ENCODE data around the gene SMARCB1. TPM values are rescaled to one million over a fixed set of nuclear protein-coding genes. Genes with fewer than 3 reads are reported as not detected.
A peak's percentile ranks its signal among the peaks of the same experiment; 100 is the strongest.

Gene SMARCB1
- total and polyA plus RNA-seq, 10 donors = 64.2 to 166 (median 85.8) TPM

GRCh38 chr22:23754980-23755636 is 31.7 kb upstream of the SMARCB1 start:
- Histone ChIP-seq H3K9me3 (no peaks in the 10 kb centered on the region), H3K4me1 (peaks cover 4 to 65% (median 30%) of the 10 kb centered on the region in 6 donors), H3K36me3 (no peaks in the 10 kb centered on the region), H3K27me3 (replicated peaks in 1 of 7) (no peaks in the 10 kb centered on the region), H3K4me3 (no peak overlapping the region), H3K27ac (peak overlapping the region in 1 of 8 donors; percentile 94)
- 61 to 78% (median 68%) methylated on average over 6 of the region's 6 CpGs for WGBS, 5 donors
- intact Hi-C loops (cut with DNase I; ENCODE audit: low total_unique reads) = no loop called here
- TF ChIP-seq POLR2A (IDR thresholded peaks at IDR 0.05) (no peak), POLR2AphosphoS5 (IDR thresholded peaks at IDR 0.05) (no peak), CTCF (IDR thresholded peaks at IDR 0.05 in 8 of 11, conservative IDR thresholded peaks at IDR 0.05 in 3 of 11) (no peak)
- no peak for DNase-seq

- Histone ChIP-seq H3K9me3 (no peaks in the 10 kb centered on the region), H3K36me3 (no peaks in the 10 kb centered on the region), H3K4me3 (no peak overlapping the region), H3K4me1 (peaks cover 0 to 59% (median 24%) of the 10 kb centered on the region in 6 donors), H3K27me3 (replicated peaks in 1 of 7) (no peaks in the 10 kb centered on the region), H3K27ac (no peak overlapping the region)
- intact Hi-C loops (cut with DNase I; ENCODE audit: low total_unique reads) = no loop called here
- TF ChIP-seq CTCF (IDR thresholded peaks at IDR 0.05 in 8 of 11, conservative IDR thresholded peaks at IDR 0.05 in 3 of 11) (no peak), POLR2AphosphoS5 (IDR thresholded peaks at IDR 0.05) (no peak), POLR2A (IDR thresholded peaks at IDR 0.05) (no peak)
- WGBS, 5 donors = 63 to 89% (median 73%) methylated on average over 5 to 8 of the region's 8 CpGs
- DNase-seq = no peak
Measured at GRCh38 chr22:23755711-23756110, 31.1 kb upstream of the SMARCB1 start.

GRCh38 chr22:23756891-23757290 is 29.9 kb upstream of the SMARCB1 start:
- Histone ChIP-seq H3K36me3 (no peaks in the 10 kb centered on the region), H3K27ac (no peak overlapping the region), H3K4me1 (peaks cover 0 to 61% (median 17%) of the 10 kb centered on the region in 6 donors), H3K27me3 (replicated peaks in 1 of 7) (no peaks in the 10 kb centered on the region), H3K4me3 (no peak overlapping the region), H3K9me3 (no peaks in the 10 kb centered on the region)
- no peak for DNase-seq
- TF ChIP-seq CTCF (IDR thresholded peaks at IDR 0.05 in 8 of 11, conservative IDR thresholded peaks at IDR 0.05 in 3 of 11) (no peak), POLR2AphosphoS5 (IDR thresholded peaks at IDR 0.05) (no peak), POLR2A (IDR thresholded peaks at IDR 0.05) (no peak)
- 28 to 46% (median 30%) methylated on average over 3 to 4 of the region's 4 CpGs for WGBS, 5 donors
- intact Hi-C loops (cut with DNase I; ENCODE audit: low total_unique reads) = no loop called here

- DNase-seq = no peak
- H3K9me3 ChIP-seq = no peaks in the 10 kb centered on the region
- intact Hi-C loops (cut with DNase I; ENCODE audit: low total_unique reads) = no loop called here
Measured at GRCh38 chr22:23759566-23759965, 27.2 kb upstream of the SMARCB1 start.

More at GRCh38 chr22:23759566-23759965, 27.2 kb upstream of the SMARCB1 start:
- Histone ChIP-seq H3K4me3 (no peak overlapping the region), H3K36me3 (peaks cover 0 to 3% (median 0%) of the 10 kb centered on the region in 6 donors), H3K4me1 (peaks cover 17 to 62% (median 30%) of the 10 kb centered on the region in 6 donors), H3K27me3 (replicated peaks in 1 of 7) (no peaks in the 10 kb centered on the region), H3K27ac (no peak overlapping the region)
- WGBS, 5 donors = 87 to 93% (median 89%) methylated on average over 4 of the region's 4 CpGs
- TF ChIP-seq POLR2AphosphoS5 (IDR thresholded peaks at IDR 0.05) = no peak
- TF ChIP-seq CTCF (IDR thresholded peaks at IDR 0.05 in 8 of 11, conservative IDR thresholded peaks at IDR 0.05 in 3 of 11) = no peak
- TF ChIP-seq POLR2A (IDR thresholded peaks at IDR 0.05) = no peak
